Tongue (tissue), 2 donors: ENCODE measurements around the gene SNRNP70. TPM values are rescaled to one million over a fixed set of nuclear protein-coding genes. Genes with fewer than 3 reads are reported as not detected.
A peak's percentile ranks its signal among the peaks of the same experiment; 100 is the strongest.

Experiments used
- DNase-seq: peaks from one replicate; pipeline ENCODE4 v3.0.0-alpha.2; 2015
- total RNA-seq: library from RNA; depleted of rRNA; stranded (reverse); fragments of >200 nt; gene quantifications from one replicate; pipeline ENCODE4 v1.2.3, GENCODE V29; 2014

Gene SNRNP70
- total RNA-seq, 1 donor from 2014 or later, result 150 TPM

DNA sequence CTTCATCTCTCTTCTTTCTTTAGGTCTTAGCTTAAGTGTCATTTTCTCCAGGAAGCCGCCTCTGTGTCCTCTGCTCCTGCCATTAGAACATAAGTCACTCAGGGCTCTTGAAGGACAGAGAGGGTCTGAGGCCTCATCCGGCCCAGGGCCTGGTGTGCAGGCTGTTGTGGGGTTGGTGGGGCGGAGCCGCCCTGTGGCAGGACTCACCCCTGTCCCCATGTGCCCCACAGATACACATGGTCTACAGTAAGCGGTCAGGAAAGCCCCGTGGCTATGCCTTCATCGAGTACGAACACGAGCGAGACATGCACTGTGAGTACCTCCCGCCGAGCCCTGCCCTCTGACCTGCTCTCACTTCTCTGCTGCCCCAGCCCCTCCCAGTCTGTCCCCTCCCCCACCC lies 15.9 kb downstream of the SNRNP70 start:
- no peak for DNase-seq

- DNase-seq, result no peak
These were observed 17.1 kb downstream of the SNRNP70 start for GRCh38 chr19:49102303-49102702.

GRCh38 chr19:49103331-49104085 lies 18.3 kb downstream of the SNRNP70 start:
- DNase-seq, result no peak

- DNase-seq, result peak; percentile 84
These were observed 19.1 kb downstream of the SNRNP70 start for GRCh38 chr19:49104229-49104864.

- DNase-seq, result peak; percentile 64
These were observed 21.4 kb downstream of the SNRNP70 start for GRCh38 chr19:49106648-49107135.

- no peak for DNase-seq
These were observed 22.6 kb downstream of the SNRNP70 start for GRCh38 chr19:49107625-49108459.

DNA sequence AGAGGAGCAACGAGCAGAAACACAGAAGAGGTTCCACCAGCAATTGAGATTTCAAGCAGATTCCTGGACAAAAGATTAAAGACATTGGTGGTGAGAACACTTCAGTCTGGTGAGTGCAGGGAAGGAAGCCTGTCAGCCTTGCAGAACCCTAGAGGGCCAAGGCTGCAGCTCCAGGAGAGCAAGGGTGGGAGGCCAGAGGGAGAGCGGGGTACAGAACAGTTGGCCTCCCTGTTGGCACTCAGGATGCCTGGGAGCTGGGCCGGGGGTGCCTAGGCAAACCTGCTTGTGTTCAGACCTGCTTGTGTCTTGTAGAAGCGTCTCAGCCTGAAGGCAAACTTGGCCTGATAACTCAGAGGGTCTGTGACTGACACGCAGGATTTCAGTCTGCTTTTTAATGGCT lies 23.8 kb downstream of the SNRNP70 start:
- no peak for DNase-seq

GRCh38 chr19:49109569-49110233 lies 24.4 kb downstream of the SNRNP70 start:
- DNase-seq, result no peak

- no peak for DNase-seq
These were observed 25.3 kb downstream of the SNRNP70 start for GRCh38 chr19:49110567-49110966.

GRCh38 chr19:49111218-49111998 lies 26.2 kb downstream of the SNRNP70 start:
- DNase-seq, result no peak

DNA sequence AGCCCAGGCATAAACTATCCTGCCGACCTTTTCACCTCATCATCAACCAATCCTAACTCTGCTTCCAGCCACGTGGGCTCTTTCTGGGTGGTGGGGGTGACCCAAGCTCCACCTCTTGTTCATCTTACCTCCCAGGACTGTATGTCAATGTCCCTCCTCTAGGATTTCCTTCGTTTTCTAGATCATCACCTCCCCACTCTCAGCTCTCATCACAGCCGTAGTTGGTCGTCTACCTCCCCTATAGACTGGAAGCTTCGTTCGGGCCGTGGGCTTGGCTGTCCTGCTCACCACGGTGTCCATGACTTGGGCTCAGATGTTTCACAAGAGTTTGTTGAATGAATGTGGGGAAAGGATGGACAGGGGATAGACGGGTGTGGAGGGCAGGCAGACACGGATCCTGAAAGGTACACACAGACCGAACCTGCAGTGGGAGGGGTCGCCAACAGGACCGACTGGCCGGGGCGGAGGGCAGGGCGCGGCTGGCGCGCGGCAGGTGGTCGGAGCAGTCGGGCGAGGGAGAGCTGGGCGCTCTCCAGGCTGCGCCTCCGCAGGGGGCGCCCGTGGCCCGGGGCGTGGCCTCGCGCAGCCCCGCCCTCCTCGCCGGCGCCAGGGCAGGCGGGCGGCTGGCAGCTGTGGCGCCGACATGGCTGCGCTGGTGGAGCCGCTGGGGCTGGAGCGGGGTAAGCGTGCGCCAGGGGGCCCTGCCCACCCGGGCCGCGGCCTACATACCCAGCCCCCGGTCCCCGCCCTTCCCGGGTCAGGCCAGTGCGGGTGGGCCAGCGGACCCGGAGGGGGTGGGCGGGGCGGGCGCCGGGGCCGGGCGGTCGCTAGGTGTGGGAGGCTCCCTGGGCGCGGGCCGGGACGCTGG lies 28.7 kb downstream of the SNRNP70 start, which contains the start of gene LIN7B:
Gene LIN7B, plus strand, starts transcription at position 609 of the 868 bp plus-strand sequence. Its CDS starts 35 bp downstream, at position 644.
- DNase-seq, result peak; percentile 88

DNA sequence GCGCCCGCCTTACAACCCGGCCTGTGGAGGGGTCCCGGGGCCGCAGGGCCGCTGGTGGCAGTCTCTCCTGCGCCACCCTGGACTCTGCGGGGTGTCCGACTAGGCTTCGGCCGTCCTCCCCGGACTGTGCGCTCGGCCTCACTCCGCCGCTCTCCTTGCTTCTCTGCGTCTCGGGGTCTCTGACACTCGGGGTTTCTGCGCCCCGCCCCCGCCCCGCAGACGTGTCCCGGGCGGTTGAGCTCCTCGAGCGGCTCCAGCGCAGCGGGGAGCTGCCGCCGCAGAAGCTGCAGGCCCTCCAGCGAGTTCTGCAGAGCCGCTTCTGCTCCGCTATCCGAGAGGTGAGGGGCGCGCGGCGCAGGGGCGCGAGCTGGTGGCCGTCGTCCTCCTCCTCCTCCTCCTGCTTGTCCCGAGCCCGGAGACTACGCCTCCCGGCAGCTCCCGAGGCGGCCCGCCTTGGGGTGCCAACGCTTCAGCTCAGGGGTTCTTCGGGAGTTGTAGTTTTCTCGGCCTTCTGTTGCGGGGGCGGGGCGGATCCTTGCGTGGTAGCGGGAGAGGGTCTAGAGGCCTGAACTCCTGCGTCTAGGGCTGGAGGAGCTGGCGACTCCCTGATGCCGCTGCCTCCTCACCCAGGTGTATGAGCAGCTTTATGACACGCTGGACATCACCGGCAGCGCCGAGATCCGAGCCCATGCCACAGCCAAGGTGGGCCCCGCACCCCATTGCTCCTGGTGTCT lies 29.5 kb downstream of the SNRNP70 start:
- peak; percentile 87 for DNase-seq

GRCh38 chr19:49116544-49116943 lies 31.3 kb downstream of the SNRNP70 start:
- no peak for DNase-seq

- DNase-seq, result no peak
These were observed 32.7 kb downstream of the SNRNP70 start for GRCh38 chr19:49117677-49118564.

DNA sequence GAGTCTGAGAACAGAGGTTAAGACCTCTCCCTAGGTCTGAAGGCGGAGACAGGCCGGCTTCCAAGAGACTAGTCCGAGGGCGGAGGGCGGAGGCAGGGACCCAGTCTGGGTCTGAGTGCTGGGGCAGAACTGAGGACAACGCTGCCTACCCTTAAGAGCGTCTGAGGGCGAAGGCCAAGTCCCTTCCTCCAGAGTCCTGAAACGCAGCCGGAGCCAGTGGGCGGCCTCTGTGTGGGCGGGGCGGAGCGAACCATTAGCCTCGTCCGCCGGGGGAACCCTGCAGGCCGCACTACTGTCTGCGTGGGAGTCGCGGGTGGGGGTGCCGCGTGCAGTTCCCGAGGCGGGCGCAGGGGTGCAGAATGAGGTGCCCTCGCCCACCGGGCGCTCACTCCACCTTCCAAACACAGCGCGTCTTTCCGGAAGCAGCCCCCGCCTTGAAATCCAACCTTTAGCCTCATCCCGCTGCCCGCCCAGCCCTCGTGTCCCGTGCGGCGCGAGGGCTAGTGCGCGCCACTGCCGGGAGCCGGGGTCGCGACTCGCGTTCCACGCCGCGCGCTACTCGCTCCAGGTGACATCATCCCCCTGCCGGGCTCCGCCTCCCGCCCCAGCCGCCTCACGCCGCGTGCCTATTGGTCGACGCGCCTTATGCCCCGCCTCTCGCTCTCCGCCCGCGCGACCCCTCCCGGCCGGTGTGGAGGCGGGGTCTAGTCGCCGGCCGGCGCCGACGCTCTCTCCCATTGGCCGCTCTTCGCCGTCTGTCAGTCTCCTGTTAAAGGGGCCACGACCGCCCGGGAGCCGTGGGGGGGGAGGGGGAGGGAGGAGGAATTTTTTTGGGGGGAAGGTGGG lies 33.5 kb downstream of the SNRNP70 start, which contains the start of gene C19orf73:
Gene C19orf73, minus strand, starts transcription at position 579 of the 846 bp plus-strand sequence. Its CDS starts 121 bp downstream, at position 458.
- DNase-seq, result peak; percentile 98

DNA sequence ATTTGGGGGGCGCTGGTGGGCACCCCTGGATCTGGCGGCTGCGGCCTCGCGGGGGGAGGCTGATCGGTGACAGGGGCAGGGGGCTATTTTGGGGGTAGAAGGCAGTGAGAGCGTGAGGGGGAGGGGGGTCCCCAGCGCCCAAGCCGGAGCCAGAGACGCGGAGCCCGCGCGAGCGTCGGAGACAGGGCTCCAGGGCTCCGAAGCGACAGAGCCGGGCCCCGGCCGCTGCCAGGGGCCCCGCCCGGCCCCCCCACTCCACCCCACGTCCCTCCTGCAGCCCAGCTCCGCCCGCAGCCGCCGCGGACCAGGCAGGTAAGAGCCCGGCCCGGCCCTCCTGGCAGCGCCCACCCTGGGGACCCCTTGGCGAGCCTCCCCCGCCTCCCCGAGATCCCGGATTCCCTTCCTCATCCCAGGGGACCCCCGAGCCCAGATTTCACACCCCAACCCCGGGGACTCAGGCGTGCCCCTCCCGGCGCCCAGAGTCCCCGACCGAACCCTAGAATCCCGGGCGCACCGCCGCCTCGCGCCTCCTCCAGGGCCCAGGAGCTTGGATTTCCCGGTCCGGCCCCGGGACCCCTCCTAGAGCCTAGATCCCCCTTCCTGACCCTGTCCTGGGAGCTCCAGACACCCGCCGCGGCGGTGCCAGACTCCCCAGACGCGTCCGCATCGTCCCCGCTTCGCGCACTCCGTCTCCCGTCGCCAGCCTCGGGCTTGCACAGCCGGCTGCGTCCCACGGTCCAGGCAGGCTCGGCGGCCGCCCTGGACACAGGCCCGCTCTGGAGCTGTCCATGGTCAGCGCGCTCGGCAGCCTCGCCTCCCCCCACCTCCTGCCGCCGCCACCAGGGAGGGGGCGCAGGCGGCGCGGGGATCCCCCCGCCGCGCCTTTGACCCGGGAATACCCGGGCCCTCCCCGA lies 34.4 kb downstream of the SNRNP70 start, which contains the start of gene PPFIA3:
Gene PPFIA3, plus strand, starts transcription at position 134 of the 914 bp plus-strand sequence. CDS start 8,330 bp downstream, outside the sequence.
- peak; percentile 71 for DNase-seq
